ENCODE results near the gene ANKRD33B. TPM values are rescaled to one million over a fixed set of nuclear protein-coding genes. Genes with fewer than 3 reads are reported as not detected.
"Not testable (repeated sequence)": the region's sequence is repeated elsewhere in the genome, so short reads cannot be mapped to it uniquely, and the experiment has no call there.

Gene ANKRD33B
- total and polyA plus RNA-seq, 2 of the 8 experiments (the other 6 are each of a cell fraction or from before 2014, with no cell fraction given) = 6.9 to 20.6 TPM

GRCh38 chr5:10608081-10608480 lies 44.2 kb downstream of the ANKRD33B start:
- H4K8ac ChIP-seq (ENCODE audit: extremely low read depth, insufficient read depth, low read length) = not testable (repeated sequence)

More at GRCh38 chr5:10608081-10608480, 44.2 kb downstream of the ANKRD33B start:
- H2BK5ac ChIP-seq (ENCODE audit: low read depth, low read length) = peak overlapping the region; percentile 27; the same call in 1 of the 2 replicates
- H3K27me3 ChIP-seq (replicated peaks in 1 of 4; ENCODE audit: control insufficient read depth in 3 of 4, extremely low read depth in 1 of 4, insufficient read depth in 3 of 4, low read length in 3 of 4); H3K4me3 ChIP-seq (ENCODE audit: extremely low read depth in 1 of 4, insufficient read depth in 2 of 4, low read depth in 3 of 4, low read length in 4 of 4); H3K23ac ChIP-seq (ENCODE audit: insufficient read length); H3K23me2 ChIP-seq (ENCODE audit: low read depth, low read length); H3K18ac ChIP-seq (ENCODE audit: extremely low read depth, low read length); H3K9me3 ChIP-seq (ENCODE audit: insufficient read depth in 2 of 2, low read depth in 1 of 2, low read length in 1 of 2); H2BK20ac ChIP-seq (ENCODE audit: low read length); H3K27ac ChIP-seq (ENCODE audit: low read depth, low read length); H4K20me1 ChIP-seq (replicated peaks in 1 of 2; ENCODE audit: control insufficient read depth in 1 of 2, insufficient read depth in 2 of 2, low read length in 2 of 2); H3K36me3 ChIP-seq (ENCODE audit: control insufficient read depth in 2 of 4, insufficient read depth in 4 of 4, low read length in 3 of 4); H2BK15ac ChIP-seq (ENCODE audit: low read length); H2AK5ac ChIP-seq (ENCODE audit: low read depth, low read length); H2AFZ ChIP-seq (ENCODE audit: low read length); H3K79me1 ChIP-seq (ENCODE audit: low read depth, low read length); FAIRE-seq; H3K56ac ChIP-seq (replicated peaks; ENCODE audit: insufficient read length, low read depth, low read length); H3K4ac ChIP-seq (replicated peaks; ENCODE audit: insufficient read length, low read depth, low read length); H3K9ac ChIP-seq (replicated peaks in 1 of 4; ENCODE audit: extremely low read depth in 1 of 4, low read depth in 3 of 4, low read length in 3 of 4); H3K79me2 ChIP-seq (ENCODE audit: control insufficient read depth in 1 of 2, insufficient read depth in 2 of 2, low read length in 2 of 2); DNase-seq (ENCODE audit: low read depth in 1 of 2, low spot score in 2 of 2); H2BK120ac ChIP-seq (replicated peaks; ENCODE audit: low read depth, low read length); H3K14ac ChIP-seq (ENCODE audit: insufficient read length); H4K91ac ChIP-seq (replicated peaks; ENCODE audit: insufficient read length, low read length); H4K5ac ChIP-seq (ENCODE audit: insufficient read length, low read depth, low read length); H3K4me2 ChIP-seq (ENCODE audit: insufficient read depth in 1 of 2, low read depth in 2 of 2, low read length in 2 of 2): not testable (repeated sequence)
- peaks cover 4 to 31% (median 15%) of the 10 kb centered on the region in 4 experiments; a peak in 6 of 7 replicates for H3K4me1 ChIP-seq (replicated peaks in 1 of 4; ENCODE audit: control insufficient read depth in 3 of 4, insufficient read depth in 4 of 4, low read length in 3 of 4)
- WGBS, 2 experiments (ENCODE audit: extremely low coverage in 1 of 2, insufficient coverage in 1 of 2, insufficient read length in 1 of 2, insufficient replicate concordance in 2 of 2, low coverage in 1 of 2, low lambda C conversion rate in 2 of 2, missing lambda C conversion rate in 1 of 2) = 88% methylated on average over 7 of the region's 9 CpGs; no CpG with 5 or more reads in 1 of the 2 experiments
- peak overlapping the region; percentile 55; the same call in 1 of the 2 replicates for H2BK12ac ChIP-seq (ENCODE audit: low read depth, low read length)
- ChIA-PET CTCF (ENCODE audit: partially characterized antibody) (interaction anchor here (0.7 to 7.3 kb wide), 14 partner anchors 11 to 270 kb away, joined by 3 to 53 read pairs (median 7); no protein-coding TSS in a partner anchor), POLR2A (ENCODE audit: partially characterized antibody) (interaction anchor here (0.7 to 2.0 kb wide), 3 partner anchors 11 to 356 kb away, joined by 3 to 7 read pairs (median 7); no protein-coding TSS in a partner anchor)
